GM23338 (cell line): ENCODE measurements around the gene WIPF1. TPM values are rescaled to one million over a fixed set of nuclear protein-coding genes. Genes with fewer than 3 reads are reported as not detected.
"Not testable (repeated sequence)": the region's sequence is repeated elsewhere in the genome, so short reads cannot be mapped to it uniquely, and the experiment has no call there.

Experiments
- ATAC-seq: fragments of 200-7000 bp; cut with Tn5 transposase; 3 replicates; pipeline ENCODE4 v1.9.1; 2020
- DNase-seq: peaks from one replicate; pipeline ENCODE4 v3.0.0-alpha.2; 2015; ENCODE audit warnings: low spot score
- H2AFZ ChIP-seq: fragments of 200-600 bp; sonication (generic); 2 replicates; pipeline ENCODE4 v1.8.0; 2016; ENCODE audit warnings: antibody characterized with exemption, mild to moderate bottlenecking, moderate library complexity
- H3F3A ChIP-seq: fragments of 200-600 bp; sonication (generic); replicated peaks from 2 replicates; pipeline ENCODE4 v1.8.0; 2017; ENCODE audit warnings: antibody characterized with exemption, mixed run types, low read depth
- H3K27ac ChIP-seq: fragments of 200-600 bp; sonication (generic); 2 replicates; pipeline ENCODE4 v1.6.1; 2016; ENCODE audit warnings: low read depth
- H3K27me3 ChIP-seq: fragments of 200-600 bp; sonication (generic); 2 replicates; pipeline ENCODE4 v1.8.0; 2016; ENCODE audit warnings: mild to moderate bottlenecking, mixed run types, moderate library complexity; ENCODE audit not compliant: insufficient read depth
- H3K36me3 ChIP-seq: fragments of 200-600 bp; sonication (generic); 2 replicates; pipeline ENCODE4 v1.8.0; 2016; ENCODE audit warnings: mild to moderate bottlenecking; ENCODE audit not compliant: insufficient read depth
- H3K4me1 ChIP-seq: fragments of 200-600 bp; sonication (generic); 2 replicates; pipeline ENCODE4 v1.8.0; 2016; ENCODE audit warnings: mild to moderate bottlenecking, moderate library complexity; ENCODE audit not compliant: insufficient read depth
- H3K4me2 ChIP-seq: fragments of 200-600 bp; sonication (generic); 2 replicates; pipeline ENCODE4 v1.7.1; 2017; ENCODE audit warnings: mixed run types
- H3K4me3 ChIP-seq: fragments of 200-600 bp; sonication (generic); 2 replicates; pipeline ENCODE4 v1.6.1; 2016; ENCODE audit warnings: mixed run types
- H3K79me2 ChIP-seq: fragments of 200-600 bp; sonication (generic); replicated peaks from 2 replicates; pipeline ENCODE4 v1.8.0; 2017; ENCODE audit warnings: mild to moderate bottlenecking; ENCODE audit not compliant: insufficient read depth
- H3K9me2 ChIP-seq: fragments of 200-600 bp; sonication (generic); 2 replicates; pipeline ENCODE4 v1.8.0; 2017; ENCODE audit not compliant: insufficient read depth
- H4K20me1 ChIP-seq: fragments of 200-600 bp; sonication (generic); replicated peaks from 2 replicates; pipeline ENCODE4 v1.8.0; 2017; ENCODE audit warnings: mild to moderate bottlenecking; ENCODE audit not compliant: insufficient read depth
- H3K27ac Mint-ChIP-seq: 2 replicates; pipeline ENCODE4 v1.8.0; 2020; ENCODE audit warnings: inconsistent platforms, mild to moderate bottlenecking, moderate library complexity, mixed read lengths
- H3K27me3 Mint-ChIP-seq: 3 replicates; pipeline ENCODE4 v1.8.0; 2022; ENCODE audit warnings: low read depth, mild to moderate bottlenecking, moderate library complexity, mixed read lengths, inconsistent platforms; ENCODE audit not compliant: insufficient read depth, poor library complexity
- H3K36me3 Mint-ChIP-seq: 3 replicates; pipeline ENCODE4 v1.8.0; 2021; ENCODE audit warnings: low read depth, mild to moderate bottlenecking, inconsistent platforms, moderate library complexity, mixed read lengths
- H3K4me1 Mint-ChIP-seq: 3 replicates; pipeline ENCODE4 v1.8.0; 2020; ENCODE audit warnings: mild to moderate bottlenecking, inconsistent platforms, mixed read lengths
- H3K4me3 Mint-ChIP-seq: 3 replicates; pipeline ENCODE4 v1.8.0; 2021; ENCODE audit warnings: moderate library complexity, mild to moderate bottlenecking, inconsistent platforms, mixed read lengths
- H3K9me3 Mint-ChIP-seq: 3 replicates; pipeline ENCODE4 v1.8.0; 2020; ENCODE audit warnings: moderate library complexity, mild to moderate bottlenecking, inconsistent platforms, mixed read lengths
- ZNF331 ChIP-seq: fragments of 250-450 bp; sonication (Bioruptor Pico); IDR thresholded peaks from 2 replicates; pipeline ENCODE4 v1.5.0; 2020; ENCODE audit warnings: low read depth, mild to moderate bottlenecking, moderate library complexity
- polyA plus RNA-seq: library from polyadenylated mRNA; unstranded; fragments of >200 nt; fragmentation: Nextera tagmentation; extraction: Ambion mirVana; gene quantifications from 2 replicates; pipeline ENCODE4 v1.2.1, GENCODE V29; 2016
- total RNA-seq: library from RNA; depleted of rRNA; stranded (reverse); fragments of >200 nt; shearing (Covaris generic); gene quantifications from 2 replicates; pipeline ENCODE4 v1.2.3, GENCODE V29; 2014
- TF ChIP-seq, protein P1 (sequence below): IDR thresholded peaks from one replicate; pipeline ENCODE4 v1.6.1; 2018; ENCODE audit warnings: antibody characterized with exemption; ENCODE audit not compliant: unreplicated experiment

The WIPF1 gene
- total and polyA plus RNA-seq, 2 experiments from 2014 or later: 3.0 to 6.0 TPM

DNA sequence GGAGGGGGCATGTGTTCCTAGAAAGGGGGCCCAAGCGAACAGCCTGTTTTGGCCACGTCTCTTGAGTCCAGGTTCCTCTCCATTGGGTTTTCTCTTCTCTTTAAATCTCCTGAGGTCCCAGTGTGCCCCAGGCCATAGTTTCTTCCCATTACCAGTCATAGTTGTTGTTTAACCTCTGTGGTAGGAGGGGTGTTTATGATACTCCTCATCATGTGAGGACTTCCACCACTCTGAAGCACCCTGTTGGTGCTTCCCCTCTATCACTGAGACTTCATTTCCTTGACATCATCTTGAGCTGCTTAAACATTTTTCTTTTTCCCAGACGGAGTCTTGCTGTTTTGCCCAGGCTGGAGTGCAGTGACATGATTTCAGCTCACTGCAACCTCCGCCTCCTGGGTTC is 45.9 kb downstream of the WIPF1 start:
- Histone ChIP-seq H3K36me3 (peaks cover 8% of the 10 kb centered on the region; the same call in 1 of the 2 replicates), H3K4me3 (no peak overlapping the region), H3F3A (no peaks in the 10 kb centered on the region), H3K27me3 (no peaks in the 10 kb centered on the region), H3K79me2 (no peaks in the 10 kb centered on the region), H3K9me2 (0 out of 2 replicates have a peak, but pooled peaks cover 6% of the 10 kb centered on the region), H2AFZ (no peak overlapping the region), H3K4me1 (no peaks in the 10 kb centered on the region), H3K4me2 (no peak overlapping the region), H4K20me1 (no peaks in the 10 kb centered on the region), H3K27ac (no peak overlapping the region)
- Mint-ChIP-seq H3K27me3 (peaks cover 3% of the 10 kb centered on the region), H3K27ac (no peak overlapping the region), H3K36me3 (peaks cover 6% of the 10 kb centered on the region; the same call in 1 of the 3 replicates), H3K4me1 (no peaks in the 10 kb centered on the region; the same call in 2 of the 3 replicates), H3K9me3 (peaks cover 10% of the 10 kb centered on the region), H3K4me3 (no peak overlapping the region)
- no peak for DNase-seq
- ATAC-seq: no peak
- TF ChIP-seq, protein P1, sequence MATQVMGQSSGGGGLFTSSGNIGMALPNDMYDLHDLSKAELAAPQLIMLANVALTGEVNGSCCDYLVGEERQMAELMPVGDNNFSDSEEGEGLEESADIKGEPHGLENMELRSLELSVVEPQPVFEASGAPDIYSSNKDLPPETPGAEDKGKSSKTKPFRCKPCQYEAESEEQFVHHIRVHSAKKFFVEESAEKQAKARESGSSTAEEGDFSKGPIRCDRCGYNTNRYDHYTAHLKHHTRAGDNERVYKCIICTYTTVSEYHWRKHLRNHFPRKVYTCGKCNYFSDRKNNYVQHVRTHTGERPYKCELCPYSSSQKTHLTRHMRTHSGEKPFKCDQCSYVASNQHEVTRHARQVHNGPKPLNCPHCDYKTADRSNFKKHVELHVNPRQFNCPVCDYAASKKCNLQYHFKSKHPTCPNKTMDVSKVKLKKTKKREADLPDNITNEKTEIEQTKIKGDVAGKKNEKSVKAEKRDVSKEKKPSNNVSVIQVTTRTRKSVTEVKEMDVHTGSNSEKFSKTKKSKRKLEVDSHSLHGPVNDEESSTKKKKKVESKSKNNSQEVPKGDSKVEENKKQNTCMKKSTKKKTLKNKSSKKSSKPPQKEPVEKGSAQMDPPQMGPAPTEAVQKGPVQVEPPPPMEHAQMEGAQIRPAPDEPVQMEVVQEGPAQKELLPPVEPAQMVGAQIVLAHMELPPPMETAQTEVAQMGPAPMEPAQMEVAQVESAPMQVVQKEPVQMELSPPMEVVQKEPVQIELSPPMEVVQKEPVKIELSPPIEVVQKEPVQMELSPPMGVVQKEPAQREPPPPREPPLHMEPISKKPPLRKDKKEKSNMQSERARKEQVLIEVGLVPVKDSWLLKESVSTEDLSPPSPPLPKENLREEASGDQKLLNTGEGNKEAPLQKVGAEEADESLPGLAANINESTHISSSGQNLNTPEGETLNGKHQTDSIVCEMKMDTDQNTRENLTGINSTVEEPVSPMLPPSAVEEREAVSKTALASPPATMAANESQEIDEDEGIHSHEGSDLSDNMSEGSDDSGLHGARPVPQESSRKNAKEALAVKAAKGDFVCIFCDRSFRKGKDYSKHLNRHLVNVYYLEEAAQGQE: no peak
- TF ChIP-seq ZNF331 (CRISPR knock-in tag): no peak

DNA sequence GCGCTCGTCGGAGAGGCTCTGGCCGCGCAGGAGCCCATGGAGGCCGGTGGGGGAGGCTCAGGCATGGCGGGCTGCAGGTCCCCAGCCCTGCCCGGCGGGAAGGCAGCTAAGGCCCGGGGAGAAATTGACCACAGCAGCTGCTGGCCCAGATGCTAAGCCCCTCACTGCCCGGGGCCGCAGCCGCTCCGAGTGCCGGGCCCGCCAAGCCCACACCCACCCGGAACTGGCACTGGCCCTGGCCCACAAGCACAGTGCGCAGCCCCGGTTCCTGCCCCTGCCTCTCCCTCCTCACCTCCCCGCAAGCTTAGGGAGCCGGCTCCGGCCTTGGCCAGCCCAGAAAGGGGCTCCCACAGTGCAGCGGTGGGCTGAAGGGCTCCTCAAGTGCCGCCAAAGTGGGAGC is 49.0 kb downstream of the WIPF1 start:
- not testable (repeated sequence) for H3K9me2 ChIP-seq, H3K27me3 ChIP-seq, H3K4me3 ChIP-seq, ATAC-seq, H3K36me3 Mint-ChIP-seq, H3K27me3 Mint-ChIP-seq, H3K27ac ChIP-seq, H3K4me1 Mint-ChIP-seq, H3K27ac Mint-ChIP-seq, H3K9me3 Mint-ChIP-seq, H3F3A ChIP-seq, DNase-seq, H3K4me3 Mint-ChIP-seq, H3K4me1 ChIP-seq, H4K20me1 ChIP-seq, H3K79me2 ChIP-seq, H2AFZ ChIP-seq, H3K36me3 ChIP-seq, H3K4me2 ChIP-seq

DNA sequence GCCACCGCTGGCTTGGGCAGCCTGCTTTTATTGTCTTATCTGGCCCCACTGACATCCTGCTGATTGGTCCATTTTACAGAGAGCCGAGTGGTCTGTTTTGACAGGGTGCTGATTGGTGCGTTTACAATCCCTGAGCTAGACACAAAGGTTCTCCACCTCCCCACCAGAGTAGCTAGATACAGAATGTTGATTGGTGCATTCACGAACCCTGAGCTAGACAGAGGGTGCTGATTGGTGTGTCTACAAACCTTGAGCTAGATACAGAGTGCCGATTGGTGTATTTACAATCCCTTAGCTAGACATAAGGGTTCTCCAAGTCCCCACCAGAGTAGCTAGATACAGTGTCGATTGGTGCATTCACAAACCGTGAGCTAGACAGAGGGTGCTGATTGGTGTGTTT is 49.6 kb downstream of the WIPF1 start:
- not testable (repeated sequence) for H3K4me1 ChIP-seq, H3K36me3 Mint-ChIP-seq, H3K4me3 ChIP-seq, H3K4me2 ChIP-seq, H3K36me3 ChIP-seq, H4K20me1 ChIP-seq, H3K27ac Mint-ChIP-seq, H3K27me3 ChIP-seq, H3K27me3 Mint-ChIP-seq, ATAC-seq, H3K27ac ChIP-seq, H3F3A ChIP-seq, H2AFZ ChIP-seq, H3K9me3 Mint-ChIP-seq, H3K9me2 ChIP-seq, H3K4me1 Mint-ChIP-seq, H3K4me3 Mint-ChIP-seq, H3K79me2 ChIP-seq, DNase-seq
